ENCODE measurements around the gene PPRC1.

PPRC1 gene

DNA sequence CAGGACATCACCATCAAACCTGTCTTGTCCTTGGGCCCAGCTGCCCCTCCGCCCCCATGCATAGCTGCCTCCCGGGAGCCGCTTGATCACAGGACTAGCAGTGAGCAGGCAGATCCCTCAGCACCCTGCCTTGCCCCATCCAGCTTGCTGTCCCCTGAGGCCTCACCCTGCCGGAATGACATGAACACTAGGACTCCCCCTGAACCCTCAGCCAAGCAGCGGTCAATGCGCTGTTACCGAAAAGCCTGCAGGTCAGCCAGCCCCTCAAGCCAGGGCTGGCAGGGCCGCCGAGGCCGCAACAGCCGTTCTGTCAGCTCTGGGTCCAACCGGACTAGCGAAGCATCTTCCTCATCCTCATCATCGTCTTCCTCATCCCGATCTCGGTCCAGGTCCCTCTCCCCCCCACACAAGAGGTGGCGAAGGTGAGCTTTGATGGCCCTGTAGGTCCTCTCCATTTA lies 14.2 kb downstream of the PPRC1 start:
- no peak for DNase-seq (ENCODE audit: low spot score)

DNA sequence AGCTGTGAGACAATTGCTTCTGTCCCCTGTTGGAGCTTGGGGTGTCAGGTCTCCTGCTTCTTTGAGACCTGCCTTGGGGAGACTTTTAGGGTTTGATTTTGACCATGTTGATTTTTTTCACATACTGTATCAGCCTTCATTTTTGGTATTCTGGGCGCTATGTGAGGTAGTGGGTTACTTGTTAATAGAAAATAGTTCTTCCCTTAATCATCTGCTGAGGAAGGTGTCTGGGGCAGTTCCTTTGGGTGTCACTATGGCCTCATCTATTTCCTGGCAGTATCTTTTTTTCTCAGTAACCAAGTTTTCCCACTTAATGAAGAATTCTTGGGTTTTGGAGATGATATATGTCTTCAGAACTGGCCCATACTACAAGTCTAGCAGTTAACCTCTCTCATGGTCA lies 14.7 kb downstream of the PPRC1 start:
- DNase-seq (ENCODE audit: low spot score) = no peak

DNA sequence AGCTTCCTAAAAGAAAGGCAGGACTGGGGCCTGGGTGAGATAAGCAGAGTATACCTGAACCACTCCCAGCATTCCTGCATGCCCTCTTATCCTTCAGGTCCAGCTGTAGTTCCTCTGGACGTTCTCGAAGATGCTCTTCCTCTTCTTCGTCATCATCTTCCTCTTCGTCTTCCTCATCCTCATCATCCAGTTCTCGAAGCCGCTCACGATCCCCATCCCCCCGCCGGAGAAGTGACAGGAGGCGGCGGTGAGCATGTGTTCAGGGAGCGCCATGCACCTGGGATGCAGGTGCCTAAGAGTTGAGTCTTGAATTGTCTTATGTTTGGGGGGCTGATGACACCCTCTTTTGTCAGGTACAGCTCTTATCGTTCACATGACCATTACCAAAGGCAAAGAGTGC lies 15.4 kb downstream of the PPRC1 start:
- DNase-seq (ENCODE audit: low spot score) = no peak

DNA sequence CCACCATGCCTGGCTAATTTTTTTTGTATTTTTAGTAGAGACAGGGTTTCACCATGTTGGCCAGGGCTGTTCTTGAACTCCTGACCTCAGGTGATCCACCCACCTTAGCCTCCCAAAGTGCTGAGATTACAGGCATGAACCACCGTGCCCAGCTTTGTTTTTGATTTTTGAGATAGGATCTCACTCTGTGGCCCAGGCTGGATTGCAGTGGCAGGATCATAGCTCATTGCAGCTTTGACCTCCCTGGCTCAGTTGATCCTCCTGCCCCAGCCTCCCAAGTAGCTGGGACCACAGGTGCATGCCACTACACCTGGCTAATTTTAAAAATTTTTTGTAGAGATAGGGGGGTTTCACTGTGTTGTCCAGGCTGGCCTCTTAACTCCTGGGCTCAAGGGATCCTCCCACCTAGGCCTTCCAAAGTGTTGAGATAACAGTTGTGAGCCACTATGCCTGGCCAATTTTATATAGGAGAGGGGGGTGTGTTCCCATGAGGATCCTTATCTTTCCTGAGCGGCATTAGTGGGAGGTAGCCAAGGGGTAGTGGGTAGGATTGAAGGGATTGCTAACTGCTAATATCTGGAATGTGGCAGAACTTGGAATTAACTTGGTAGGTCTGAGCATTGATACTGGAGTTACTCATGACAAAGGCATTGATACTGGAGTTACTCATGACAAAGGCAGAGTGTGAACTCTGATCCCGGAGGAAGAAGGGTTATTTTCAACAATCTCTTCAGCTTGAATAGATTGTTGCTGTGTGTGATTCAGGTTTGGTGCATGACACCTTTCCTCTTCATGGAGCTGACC lies 18.3 kb downstream of the PPRC1 start:
- peak; percentile 48 for DNase-seq (ENCODE audit: low spot score)

DNA sequence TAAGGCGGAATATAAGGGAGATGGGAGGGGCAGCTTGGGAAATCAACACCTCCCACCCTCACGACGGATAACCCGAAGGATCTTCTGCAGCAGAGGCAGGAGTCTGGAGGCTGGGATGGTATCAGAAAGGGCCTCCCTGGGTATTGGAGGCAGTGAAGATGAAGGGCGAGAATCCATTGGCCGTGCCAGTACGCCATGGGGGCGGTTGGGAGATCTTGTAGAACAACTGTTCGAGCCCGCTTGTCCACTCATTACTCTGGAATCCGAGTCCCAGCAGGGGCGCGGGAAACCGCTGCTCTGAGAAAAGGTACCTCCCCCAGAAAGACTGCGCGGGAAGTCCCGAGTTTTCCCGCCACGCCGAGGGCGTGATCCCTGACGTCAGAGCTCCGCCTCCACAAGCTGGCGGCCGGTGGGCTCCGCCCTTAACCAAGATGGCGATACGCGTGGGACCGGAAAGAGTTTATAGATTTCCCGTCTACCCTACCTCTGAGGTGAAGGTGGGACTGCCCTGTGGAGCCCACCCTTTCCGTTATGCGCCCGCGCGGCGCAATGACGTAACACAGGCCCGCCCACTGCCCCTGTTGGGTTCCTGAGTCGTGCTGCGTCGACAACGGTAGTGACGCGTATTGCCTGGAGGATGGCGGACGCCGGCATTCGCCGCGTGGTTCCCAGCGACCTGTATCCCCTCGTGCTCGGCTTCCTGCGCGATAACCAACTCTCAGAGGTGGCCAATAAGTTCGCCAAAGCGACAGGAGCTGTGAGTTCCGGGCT lies 19.1 kb downstream of the PPRC1 start, which contains the start of gene NOLC1:
TSS of gene NOLC1 (plus strand) at position 616 of the 771 bp plus-strand sequence. CDS start at position 638, 22 bp downstream.
- peak; percentile 96 for DNase-seq (ENCODE audit: low spot score)

DNA sequence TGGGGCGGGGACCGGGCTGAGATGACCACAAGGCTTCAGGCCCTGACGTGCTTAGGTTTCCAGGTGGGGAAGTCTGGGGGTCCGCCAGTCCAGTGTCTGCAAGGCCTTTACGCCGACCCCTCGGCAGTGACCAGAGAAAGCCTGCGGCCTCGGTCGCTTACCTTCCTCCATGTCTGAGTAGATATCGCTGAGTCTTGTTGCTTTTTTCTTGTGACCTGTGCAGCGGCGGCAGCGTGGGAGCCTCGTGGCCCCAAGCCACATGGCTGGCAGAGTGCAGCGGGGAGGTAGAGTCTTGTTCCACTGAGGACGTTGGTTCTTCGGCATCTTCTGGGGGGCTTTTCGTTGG lies 19.7 kb downstream of the PPRC1 start:
- DNase-seq (ENCODE audit: low spot score) = peak; percentile 39

DNA sequence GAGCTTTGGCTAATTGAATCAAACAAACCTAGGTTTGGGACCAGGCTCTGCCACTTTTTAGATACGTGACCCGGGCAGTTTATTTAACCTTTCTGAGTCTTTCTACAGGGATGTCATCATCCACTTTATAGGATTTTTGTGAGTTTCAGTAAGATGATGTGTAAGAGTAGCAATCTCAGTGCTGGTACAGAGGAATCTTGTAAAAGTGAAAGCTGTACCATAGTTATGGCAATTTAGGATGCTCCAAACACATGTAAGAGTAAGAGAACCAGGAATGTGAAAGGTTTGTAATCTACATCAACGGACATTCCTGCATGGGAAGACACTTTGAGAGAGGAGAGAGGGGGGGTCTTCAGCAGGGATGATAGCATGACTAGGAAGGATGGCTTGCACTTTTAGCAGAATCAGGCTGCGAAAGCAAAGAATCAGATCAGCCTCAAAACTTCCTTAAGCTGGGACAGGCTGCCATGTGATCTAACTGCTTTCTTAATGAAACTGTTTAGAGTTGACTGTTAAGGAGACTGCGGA lies 20.3 kb downstream of the PPRC1 start:
- DNase-seq (ENCODE audit: low spot score) = no peak

DNA sequence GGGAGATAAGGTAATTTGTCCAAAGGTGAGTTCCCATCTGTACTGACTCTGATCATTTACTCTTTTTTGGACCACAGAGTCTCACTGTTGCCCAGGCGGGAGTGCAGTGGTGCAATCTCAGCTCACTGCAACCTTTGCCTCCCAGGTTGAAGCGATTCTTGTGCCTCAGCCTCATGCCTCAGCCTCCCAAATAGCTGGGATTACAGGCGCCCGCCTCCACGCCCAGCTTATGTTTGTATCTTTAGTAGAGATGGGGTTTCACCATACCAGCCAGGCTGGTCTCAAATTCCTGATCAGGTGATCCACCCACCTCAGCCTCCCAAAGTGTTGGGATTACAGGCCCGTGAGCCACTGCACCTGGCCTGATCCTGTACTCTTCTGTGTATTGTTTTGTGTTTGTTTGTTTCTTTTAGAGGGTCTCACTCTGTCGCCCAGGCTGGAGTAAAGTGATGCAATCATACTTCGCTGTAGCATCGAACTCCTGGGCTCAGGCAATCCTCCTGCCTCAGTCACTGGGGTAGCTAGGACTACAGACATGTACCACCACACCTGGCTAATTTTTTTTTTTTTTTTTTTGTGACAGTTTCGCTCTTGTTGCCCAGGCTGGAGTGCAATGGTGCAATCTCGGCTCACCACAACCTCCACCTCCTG lies 21.8 kb downstream of the PPRC1 start:
- DNase-seq (ENCODE audit: low spot score) = no peak

DNA sequence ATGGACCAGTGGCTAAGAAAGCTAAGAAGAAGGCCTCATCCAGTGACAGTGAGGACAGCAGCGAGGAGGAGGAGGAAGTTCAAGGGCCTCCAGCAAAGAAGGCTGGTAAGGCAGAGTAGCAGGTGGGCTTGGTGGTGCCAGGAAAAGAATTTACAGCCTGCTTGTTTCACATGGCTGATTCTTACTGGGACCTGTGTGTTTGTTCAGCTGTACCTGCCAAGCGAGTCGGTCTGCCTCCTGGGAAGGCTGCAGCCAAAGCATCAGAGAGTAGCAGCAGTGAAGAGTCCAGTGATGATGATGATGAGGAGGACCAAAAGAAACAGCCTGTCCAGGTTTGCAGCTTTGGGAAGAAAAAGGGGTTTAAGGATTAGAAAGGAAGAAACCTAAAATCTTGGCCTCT lies 24.4 kb downstream of the PPRC1 start:
- DNase-seq (ENCODE audit: low spot score) = no peak

DNA sequence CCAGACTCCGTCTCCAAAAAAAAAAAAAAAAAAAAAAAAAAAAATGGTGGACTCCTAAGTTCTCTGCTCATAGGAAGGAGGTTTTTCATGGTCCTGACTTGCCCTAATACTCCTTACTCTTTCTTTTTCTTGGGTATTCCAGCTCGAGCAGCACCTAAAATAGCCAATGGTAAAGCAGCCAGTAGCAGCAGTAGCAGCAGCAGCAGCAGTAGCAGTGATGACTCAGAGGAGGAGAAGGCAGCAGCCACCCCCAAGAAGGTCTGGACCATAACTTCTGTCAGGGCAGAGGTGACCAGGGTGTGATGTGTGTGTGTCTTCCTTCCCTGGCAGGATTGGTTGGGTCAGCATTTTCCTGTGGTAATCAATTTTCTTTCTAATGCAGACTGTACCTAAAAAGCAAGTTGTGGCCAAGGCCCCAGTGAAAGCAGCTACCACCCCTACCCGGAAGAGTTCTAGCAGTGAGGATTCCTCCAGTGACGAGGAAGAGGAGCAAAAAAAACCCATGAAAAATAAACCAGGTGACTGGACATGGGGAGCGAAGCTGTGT lies 26.3 kb downstream of the PPRC1 start:
- peak; percentile 26 for DNase-seq (ENCODE audit: low spot score)

DNA sequence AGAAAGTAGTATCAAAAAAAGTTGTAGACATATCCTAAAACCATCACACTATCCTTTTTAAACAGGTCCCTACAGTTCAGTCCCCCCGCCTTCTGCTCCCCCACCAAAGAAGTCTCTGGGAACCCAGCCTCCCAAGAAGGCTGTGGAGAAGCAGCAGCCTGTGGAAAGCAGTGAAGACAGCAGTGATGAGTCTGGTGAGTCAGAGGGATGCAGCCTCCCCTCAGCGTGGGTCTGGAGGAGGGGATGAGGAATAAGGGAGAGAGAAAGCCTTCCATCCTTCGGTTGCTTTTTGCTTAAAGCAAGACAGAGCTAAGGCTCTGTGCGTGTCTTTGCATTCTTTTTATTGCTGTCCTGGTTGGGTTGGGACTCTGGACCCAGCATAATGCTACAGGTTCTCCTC lies 27.0 kb downstream of the PPRC1 start:
- no peak for DNase-seq (ENCODE audit: low spot score)

DNA sequence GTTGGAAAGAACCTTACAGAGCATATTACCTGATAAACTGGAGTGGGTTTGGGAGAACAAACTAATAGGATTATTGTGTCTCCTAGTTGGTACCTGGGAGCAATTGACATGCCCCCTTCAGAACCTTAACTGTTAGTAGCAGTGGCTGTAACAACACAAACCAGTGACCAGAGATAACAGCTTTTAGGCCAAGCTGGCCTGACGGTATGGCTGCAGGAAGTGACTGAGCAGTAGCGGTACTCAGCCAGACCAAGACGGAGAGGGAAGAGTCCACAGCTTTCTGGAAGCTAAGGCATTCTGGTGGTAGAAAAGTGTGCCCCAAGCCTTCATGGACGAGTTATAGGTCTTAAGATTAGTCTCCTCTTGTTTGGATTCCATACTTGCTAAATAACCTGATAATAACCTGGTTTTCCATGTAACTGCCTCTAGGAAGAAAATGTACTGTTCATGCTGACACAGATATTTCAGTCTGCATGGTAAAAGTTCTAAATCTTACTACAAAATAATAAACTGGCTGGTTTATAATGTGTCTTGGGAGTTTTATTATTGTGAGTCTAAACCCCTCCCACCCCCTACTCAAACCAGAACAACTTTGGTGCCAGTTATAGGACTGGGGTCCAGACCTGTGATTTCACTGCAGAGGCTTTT lies 30.6 kb downstream of the PPRC1 start:
- DNase-seq (ENCODE audit: low spot score) = no peak

DNA sequence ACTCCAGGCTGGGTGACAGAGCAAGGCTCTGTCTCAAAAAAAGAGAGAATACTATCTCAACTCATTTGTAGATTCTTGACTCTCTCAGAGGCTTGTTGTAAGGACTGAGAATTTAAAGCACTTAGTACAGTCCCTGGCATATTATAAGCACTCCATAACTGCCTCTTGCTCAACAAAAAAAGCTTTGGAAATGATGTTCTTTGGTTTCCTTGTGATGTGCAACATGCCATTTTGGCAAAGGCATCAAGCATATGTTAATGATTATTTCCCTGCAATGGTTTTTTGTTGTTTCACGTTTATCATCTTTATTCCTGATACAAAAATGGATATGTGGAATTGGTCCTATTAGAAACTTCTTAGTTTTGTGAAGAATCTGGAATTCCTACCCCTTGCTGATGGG lies 35.0 kb downstream of the PPRC1 start:
- DNase-seq (ENCODE audit: low spot score) = peak; percentile 34

DNA sequence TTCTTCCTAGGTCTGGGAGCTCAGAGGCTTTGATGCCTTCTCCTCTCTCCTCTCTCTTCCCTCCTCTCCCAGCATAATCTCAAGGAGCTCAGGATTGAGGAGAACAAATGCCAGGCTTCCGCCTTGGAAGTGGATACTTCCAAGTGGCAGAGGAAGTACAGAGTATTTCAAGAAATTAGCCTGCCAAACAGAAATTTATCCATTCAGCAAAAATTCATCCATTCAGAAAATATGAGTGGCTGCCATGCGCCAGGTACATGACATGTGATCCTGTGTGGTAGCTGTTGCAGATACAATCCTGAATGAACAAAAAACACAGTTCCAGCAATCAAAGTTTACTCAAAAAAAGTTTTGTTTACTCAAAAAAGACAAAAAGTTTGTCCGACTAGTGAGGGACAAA lies 37.8 kb downstream of the PPRC1 start:
- DNase-seq (ENCODE audit: low spot score) = no peak

DNA sequence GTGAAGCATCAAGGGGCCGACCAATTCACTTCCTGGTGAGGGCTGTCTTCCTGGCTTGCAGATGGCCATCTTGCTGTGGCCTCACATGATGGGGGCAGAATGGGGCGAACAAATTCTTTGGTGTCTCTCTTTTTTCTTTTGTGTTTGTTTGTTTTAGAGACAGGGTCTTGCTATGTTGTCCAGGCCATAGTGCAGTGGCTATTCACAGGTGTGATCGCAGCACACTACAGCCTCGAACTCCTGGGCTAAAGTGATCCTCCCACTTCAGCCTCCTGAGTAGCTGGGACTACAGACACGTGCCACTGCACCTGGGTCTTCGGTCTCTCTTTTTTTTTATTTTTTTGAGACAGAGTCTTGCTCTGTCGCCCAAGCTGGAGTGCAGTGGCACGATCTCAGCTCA lies 39.4 kb downstream of the PPRC1 start:
- DNase-seq (ENCODE audit: low spot score) = no peak

DNA sequence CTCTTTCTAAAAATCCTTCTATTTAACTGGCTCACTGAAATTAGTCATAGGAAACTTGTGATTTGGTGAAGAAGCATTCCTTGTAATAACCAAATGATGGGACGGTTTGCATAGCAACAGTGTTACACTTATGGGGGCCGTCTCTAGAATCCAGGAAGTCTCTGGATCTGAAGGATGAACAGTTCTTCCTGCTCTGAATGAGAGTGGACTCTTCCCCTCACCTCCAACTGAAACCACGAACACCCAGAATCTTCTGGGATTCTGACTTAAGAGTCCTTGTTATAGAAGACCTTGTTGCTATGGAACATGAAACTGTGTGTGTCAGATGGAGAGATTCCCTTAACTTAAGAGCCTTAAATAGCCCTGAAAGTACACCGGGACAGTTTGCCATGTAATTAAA lies 42.6 kb downstream of the PPRC1 start:
- DNase-seq (ENCODE audit: low spot score) = peak; percentile 35

DNA sequence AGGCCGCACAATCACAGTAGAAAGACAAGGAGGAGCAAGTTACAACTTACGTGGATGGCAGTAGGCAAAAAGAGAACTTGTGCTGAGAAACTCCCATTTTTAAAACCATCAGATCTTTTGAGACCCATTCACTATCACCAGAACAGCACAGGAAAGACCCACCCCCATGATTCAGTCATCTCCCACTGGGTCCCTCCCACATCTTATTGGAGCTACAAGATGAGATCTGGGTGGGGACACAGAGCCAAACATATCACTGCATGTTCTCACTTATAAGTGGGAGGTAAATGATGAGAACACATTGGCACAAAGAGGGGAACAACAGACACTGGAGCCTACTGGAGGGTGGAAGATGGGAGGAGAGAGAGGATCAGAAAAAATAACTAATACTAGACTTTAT lies 51.8 kb downstream of the PPRC1 start:
- DNase-seq (ENCODE audit: low spot score) = no peak

DNA sequence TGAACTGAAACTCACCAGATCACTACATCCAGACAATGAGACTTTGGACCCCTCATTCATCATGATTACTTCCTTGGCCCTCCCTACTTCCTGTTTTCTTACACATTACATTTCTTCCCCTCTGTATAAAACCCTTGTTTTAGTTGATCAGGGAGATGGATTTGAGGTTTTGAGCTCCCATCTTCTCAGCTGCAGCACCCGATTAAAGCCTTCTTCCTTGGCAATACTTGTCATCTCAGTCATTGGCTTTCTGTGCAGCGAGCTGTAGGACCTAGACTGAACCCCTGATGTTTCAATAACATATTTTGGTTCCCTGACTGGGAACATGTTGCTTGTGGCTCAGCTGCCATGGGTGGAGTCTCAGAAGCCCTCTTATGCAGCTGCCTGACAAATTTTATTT lies 52.4 kb downstream of the PPRC1 start:
- no peak for DNase-seq (ENCODE audit: low spot score)

DNA sequence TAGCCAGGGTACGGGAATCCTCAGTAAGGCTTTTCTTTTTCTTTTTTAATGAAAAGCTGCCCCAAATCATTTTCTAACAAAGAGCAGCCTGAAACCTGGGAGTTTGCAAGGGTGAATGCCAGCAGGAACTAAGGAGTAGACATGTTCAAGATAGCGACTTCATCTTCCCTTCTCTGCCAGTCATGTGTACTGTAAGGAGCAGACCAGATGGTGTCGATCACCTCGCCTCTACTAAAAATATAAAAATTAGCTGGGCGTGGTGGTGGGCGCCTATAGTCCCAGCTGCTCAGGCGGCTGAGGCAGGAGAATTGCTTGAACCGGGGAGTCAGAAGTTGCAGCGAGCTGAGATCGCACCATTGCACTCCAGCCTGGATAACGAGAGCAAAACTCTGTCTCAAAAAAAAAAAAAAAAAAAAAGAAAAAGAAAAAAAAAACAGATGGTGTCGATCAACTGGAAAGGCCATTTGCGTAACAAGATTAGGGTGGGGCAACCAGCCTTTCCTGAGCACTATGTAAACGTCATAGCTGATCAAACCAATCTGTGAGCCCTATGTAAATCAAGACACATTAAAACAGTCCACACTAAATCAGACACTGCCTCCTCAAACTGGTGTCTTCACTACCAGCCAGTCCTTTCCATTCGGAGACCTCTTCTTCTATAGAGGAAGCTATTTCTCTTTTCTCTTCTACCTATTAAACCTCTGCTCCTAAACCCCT lies 53.1 kb downstream of the PPRC1 start:
- DNase-seq (ENCODE audit: low spot score) = peak; percentile 23

DNA sequence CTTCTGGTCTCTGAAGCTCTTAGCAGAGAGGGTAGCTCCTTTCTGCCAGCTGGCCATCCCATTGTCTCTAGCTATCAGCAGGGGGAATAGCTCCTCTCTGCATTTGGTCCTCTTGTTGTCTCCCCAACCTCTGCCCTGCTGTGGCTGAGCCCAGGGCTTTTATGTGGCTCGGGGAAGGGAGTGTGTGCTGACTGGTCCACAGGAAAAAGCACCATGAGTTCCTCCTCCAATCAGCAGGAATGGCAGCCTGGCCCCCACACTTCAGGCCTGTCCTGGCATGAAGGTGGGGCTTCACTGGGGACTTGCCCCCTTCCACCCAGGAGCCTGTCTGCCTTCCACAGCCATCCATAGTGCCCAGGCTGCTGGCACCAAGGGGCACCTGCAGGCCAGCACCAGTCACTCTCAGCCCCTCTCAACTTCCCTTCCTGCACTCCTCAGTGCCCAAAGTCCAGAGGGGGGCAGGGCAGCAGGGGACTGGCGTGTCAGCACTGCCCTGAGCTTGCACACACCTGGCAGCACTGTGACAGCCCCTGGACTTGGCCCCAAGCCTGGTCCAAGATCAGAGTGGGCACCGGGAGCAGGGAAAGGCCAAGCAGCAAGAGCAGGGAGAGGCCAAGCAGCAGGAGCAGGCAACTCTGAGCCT lies 55.6 kb downstream of the PPRC1 start:
- no peak for DNase-seq (ENCODE audit: low spot score)
